ENCODE measurements around the gene MAN1B1.

Gene MAN1B1

DNA sequence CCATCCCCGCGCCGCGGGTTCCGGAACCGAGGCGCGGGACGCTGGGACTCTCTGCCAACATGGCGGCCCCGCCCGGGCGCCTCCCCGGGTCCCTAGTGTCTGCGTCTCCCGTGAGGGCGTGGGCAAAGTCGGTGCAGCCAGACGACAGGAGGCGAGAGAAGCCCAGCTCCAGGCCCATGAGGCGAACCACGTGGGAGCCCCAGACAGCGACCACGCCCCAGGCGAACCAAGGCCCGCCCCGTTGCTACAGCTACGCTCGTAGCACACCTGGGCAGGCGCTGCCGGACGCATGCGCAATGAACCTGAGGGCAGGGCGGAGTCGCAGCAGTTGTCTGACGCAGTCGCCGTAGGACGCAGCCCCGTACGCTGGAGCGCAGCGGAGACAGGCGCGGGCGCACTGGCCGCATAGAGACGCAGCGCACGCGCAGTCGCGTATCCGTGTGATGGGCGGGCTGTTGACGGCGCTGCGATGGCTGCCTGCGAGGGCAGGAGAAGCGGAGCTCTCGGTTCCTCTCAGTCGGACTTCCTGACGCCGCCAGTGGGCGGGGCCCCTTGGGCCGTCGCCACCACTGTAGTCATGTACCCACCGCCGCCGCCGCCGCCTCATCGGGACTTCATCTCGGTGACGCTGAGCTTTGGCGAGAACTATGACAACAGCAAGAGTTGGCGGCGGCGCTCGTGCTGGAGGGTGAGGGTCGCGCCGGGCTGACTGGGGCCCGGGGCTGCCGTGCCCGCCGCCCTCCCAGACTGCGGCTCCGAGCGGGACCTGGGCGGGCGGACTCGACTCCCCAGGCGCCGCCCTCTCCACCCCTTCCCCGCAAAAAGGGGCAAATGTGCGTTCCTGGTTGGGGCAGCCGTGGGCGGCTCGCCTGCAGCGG lies at the start of gene MAN1B1:
MAN1B1 (plus strand) TSS at position 455 of the 878 bp plus-strand sequence; CDS start at position 470, 15 bp downstream.
- DNase-seq: peak; percentile 100

DNA sequence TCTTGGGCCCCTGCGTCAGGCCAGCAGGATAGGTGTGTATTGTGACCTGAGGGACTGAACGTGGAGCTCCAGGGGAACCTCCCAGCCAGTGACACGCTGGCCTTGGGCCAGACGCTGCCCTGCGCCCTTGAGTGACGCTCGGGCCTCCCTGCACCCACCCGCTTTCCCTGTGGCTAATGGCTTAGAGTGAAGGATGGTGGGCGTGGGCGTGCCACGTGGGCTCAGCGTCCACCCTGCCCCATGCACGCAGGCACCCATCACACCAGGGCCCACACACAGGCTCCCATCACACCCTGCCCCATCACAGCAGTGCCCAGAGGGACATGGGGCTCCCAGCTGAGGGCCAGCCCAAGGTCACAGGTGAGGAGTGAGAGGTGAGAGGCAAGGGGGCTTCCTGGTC lies 49.8 kb upstream of the MAN1B1 start:
- DNase-seq: no peak

DNA sequence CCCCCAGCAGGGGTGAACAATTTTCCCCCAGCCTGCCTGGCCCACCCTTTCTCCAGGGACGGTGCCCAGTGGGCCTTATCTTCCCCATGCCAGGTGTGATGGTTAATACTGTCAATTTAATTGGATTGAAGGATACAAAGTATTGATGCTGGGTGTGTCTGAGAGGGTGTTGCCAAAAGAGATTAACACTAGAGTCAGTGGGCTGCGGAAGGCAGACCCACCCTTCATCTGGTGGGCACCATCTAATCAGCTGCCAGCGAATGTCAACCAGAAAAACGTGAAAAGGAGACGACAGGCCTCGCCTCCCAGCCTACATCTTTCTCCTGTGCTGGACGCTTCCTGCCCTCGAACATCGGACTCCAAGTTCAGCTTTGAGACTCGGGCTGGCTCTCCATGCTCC lies 49.3 kb upstream of the MAN1B1 start:
- DNase-seq: no peak

DNA sequence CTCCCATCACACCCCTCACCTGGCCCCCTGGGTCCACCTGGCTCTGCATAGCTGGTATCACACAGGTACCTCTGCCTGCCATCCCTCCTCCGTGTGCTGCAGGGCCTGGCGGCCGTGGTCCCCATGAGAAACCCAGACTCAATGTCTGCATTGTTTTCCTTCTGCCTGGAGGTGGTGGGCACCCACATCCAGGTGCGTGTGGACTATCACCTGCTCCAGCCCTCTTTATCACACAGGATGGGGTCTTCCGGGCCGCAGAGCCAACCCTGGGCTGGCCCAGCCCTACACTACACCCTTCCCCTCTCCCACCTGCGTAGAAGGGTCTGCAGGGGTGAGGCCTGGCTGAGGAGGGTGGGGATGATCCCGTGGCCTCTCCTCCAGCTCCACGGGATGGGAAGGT lies 47.9 kb upstream of the MAN1B1 start:
- no peak for DNase-seq

DNA sequence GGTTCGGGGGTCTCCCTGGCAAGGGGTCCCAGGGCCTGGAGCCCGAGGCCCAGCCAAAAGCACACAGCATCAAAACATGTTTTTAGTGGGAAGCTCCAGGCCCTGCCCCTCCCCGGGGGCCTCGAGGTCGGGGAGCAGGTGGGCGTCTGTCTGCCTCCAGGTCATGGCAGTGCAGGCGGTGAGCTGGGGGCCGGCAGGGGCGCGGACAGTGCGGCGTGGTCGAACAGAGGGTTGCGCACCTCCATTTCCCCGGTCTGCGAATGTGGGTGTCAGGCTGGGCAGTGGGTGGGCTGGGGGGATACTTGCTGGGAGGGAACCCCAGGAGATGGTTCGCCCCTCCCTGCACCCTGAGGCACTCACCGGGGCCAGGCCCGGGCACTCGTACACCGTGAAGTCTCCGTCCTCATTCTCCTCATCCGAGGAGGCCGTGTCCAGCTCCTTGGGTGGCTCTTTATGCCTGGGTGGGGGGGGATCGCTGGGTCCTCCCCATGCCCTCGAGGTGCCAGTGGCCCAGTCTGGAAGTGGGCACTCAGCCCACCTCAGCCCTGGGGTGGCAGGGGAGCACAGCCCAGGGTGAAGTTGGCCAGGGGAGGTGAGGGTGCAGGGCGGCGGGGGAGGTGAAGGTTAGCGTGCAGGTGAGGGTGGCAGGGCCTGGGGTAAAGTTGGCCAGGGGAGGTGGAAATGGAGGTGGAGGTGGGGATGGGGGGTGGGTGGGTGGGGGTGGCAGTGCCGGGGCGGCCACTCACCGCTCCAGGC lies 47.0 kb upstream of the MAN1B1 start:
- DNase-seq: no peak

DNA sequence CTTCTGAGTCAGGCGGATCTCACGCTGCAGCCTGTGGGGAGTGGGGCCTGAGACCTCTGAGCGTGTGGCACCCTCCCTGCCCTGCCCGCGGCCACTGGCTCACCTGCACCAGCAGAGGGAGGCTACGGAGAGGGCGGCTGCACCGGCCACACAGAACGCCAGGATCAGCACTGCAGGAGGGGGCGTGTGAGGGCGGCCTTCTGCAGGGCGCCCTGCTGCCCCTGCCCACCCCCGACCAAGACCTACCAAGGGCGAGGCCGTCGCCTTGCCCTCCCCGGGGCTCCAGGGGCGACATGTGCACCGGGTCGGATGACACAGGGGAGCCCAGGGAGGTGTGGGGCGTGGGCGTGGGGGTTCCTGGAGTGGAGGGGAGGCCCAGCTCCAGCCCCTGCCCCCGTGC lies 46.2 kb upstream of the MAN1B1 start:
- no peak for DNase-seq

DNA sequence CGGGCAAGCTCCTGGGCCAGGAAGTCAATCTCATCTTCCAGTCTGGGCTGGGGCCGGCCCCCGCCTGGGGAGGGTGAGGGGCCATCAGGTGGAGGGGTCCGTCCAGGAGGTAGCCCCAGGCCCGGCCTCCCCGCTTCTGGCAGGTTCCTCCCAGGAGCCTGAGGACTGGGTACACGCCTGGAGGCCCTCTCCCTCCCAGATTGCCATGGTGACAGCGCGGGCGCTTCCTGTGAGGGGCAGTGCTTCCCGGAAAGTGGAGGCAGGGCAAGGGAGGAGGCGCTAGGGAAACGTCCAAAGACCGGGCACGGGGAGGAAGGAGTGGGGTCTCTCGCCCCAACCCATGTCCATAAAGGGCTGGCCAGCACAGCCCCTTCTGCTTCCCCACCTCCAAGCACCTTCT lies 45.7 kb upstream of the MAN1B1 start:
- no peak for DNase-seq

DNA sequence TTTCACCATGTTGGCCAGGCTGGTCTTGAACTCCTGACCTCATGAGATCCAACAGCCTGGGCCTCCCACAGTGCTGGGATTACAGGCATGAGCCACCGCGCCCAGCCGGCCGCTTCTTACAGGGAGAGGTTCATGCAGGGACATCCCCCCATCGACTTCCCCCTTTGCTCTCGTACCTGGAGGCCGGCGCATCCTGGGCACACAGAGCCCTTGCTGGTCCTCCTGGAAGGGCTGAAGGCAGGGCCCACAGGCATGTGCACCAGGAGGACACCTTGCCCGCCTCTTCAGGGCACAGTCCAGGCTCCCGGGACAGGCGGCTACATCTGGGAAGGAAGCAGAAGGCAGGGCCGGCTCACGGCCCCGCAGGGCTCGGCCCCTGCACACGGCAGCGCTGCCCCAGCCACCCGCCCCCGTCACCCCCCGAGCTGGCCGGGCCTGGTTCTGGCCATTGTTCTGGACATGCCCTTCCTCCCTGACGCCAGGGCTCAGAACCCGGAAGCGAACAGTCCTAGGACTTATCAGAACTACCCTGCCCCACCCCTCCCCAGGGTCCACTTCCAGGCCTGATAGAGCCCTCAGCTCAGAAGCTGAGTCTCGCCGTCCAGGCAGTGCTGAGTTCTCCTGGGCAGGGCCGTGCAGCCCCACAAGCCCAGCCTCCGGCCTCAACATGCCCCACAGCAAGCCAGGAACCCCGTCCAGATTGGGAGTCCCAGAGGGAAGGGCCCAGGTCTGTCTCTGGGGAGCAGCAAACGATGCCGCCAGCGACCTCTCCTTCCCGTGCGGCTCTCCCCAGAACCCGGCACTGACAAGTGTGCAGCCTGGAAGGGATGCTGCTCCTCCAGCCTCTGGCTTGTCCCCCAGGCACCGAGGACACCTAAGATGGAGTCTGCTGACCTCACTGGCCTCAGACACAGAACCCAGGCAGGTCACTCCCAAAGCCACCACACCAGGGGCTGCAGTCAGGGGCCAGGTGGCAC lies 43.7 kb upstream of the MAN1B1 start:
- no peak for DNase-seq

DNA sequence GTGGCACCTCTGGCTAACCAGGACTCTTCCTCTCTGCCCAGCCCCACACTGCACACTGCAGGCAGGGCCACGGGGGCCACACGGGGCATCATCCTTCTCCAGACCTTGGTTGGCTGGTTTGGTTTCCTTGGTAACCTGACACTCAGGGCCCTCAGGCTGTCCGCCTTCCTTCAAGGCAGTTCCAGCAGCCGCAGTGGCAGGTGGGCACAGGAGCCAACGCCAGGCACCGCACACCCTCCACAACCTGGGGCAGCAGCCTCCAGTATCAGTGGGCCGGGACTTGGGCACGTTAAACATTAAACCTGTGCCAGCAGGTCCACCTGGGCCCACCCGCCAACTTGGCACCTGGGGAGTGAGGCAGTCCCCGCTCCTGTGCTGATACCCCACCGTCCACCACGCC lies 42.7 kb upstream of the MAN1B1 start:
- DNase-seq: no peak

DNA sequence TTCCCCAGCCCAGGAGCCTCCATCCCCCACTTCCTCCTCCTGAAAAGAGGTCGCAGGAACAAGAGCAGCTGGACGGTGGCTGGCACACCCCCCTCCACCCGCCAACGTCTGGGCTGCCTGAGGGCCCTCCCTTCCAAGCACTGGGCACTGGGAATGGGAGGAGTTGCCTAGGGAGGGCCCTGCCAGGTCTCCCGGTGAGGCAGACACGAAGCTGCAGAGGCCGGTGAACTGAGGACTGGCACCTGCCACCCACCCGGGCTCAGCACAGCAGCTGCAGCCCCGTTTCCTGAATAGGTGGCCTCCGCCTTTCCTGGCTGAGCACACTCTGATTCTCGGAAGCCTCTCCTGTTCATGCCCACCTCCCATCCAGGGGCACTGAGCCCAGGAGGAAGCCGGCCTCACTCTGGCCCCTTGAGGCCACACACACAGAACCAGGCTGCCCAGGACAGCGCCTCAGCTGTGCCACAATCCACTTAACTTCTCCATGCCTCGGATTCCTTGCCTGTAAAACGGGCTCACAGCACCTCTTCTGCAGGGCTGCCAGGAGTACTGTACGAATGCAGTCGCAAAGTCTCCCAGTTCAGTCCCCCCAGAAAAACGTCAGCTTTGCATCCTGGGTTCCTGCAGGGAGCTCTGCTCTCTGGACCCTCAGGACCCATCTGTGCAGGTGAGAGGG lies 42.1 kb upstream of the MAN1B1 start:
- DNase-seq: no peak

DNA sequence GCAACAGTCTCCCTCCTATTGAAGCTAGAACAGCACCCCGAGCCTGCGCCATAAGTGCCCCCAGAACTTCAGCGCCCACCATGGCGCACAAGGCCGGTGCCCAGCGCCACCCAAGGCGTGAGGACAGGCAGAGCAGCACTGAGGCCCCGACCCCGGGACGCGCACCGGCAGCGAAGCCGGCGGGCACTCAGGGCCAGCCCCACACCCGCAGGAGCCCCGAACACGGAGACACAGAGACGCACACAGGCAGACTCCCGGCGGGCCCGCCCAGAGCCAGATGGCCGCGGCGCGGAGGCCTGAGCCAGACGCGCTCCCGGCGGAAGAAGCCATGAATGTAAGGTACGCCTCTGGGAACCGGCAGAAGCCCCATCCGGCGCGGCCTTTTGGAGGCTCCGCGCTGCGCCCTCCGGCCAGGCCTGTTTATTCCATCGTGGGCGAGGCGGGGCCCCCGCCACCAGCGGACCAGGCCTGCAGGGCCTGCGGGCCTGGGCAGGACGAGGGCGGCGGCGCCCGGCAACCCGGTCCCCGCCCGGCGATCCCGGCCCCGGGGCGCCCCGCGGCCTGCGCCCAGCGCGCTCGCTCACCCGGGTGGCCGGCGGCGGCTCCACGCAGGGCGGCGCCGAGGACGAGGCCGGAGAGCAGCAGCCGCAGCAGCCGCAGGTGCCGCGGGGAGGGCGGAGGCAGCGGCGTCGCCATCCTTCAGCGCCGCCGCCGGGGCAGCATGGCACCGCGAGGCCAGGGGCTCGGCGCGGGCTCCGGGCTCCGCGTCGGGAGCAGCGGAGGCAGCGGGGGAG lies 41.3 kb upstream of the MAN1B1 start:
- DNase-seq: peak; percentile 61

DNA sequence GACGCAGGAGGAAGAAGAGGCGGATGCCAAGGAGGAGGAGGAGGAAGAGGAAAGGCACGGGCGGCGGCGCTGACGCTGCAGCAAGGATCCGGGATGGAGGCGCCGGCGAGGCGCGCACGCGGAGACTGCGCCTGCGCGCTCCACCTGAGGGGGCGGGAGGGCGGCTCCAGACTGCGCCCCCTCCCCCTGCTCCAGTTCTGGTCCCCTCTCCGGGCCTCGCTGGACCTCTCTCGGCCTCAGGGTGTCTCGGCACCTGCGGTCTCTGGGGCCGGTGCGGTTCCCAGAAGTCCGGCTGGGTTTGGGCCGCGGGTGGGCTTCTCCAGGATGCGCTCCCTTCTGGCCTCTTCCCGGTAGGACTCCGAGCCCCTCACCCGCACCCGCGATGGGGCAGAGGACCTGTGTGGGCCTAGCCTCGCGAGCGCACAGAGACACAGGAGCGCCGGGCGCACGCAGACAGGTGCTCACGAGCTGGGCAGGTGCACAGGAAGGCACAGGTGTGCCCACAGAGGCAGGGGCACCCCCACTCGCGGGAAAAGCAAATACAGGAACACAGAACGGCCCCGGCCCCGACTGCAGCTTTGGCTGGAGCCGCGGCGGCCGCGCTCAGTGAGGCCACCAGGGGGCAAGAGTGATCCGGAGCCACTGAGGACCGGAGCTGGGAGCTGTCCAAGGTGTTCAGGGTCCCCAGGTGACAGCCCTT lies 40.5 kb upstream of the MAN1B1 start, which contains the start of gene NPDC1:
NPDC1 (minus strand) TSS at position 90 of the 700 bp plus-strand sequence. CDS start 188 bp downstream, outside the sequence.
- DNase-seq: peak; percentile 92

DNA sequence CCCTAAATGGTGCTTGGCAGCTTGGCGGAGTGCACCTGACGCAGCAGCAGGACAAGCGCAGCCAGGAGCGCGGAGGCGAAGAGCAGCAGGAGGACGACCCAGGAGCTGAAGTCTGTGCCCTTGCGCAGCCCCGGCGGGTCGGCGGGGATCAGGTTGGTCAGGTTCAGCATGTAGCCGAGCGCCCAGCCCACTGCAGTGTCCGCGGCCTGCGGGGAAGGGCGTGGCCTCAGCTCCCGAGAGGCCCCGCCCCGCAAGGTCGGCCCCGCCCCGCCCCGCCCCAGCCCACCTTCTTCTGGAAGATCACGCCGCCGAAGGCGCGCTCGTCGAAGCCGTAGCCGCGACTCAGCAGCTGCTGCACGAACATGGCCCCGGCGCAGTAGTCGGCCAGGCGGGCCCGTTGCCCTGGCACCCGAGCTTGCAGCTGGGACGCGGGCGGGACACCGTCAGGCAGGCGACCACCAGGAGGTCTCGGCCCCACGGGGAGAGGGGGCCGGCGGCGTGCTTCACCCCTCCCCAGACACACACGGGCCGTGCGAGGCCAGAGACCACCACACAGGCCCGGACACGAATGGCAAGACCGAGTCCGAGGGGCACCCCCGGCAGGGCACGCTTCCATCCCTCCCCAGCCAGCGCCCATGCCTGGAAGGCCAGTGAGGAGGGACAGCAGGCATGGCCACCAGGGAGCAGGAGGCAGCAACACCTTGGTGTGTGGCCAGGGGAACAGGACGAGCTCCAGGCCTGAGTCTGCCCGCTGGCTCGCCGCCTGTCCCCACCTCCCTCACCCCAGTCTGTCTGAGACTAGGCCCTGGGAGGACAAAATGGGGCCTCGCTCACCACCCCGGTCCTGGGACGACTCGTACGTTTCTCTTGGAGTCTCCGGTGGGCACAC lies 37.9 kb upstream of the MAN1B1 start:
- no peak for DNase-seq

DNA sequence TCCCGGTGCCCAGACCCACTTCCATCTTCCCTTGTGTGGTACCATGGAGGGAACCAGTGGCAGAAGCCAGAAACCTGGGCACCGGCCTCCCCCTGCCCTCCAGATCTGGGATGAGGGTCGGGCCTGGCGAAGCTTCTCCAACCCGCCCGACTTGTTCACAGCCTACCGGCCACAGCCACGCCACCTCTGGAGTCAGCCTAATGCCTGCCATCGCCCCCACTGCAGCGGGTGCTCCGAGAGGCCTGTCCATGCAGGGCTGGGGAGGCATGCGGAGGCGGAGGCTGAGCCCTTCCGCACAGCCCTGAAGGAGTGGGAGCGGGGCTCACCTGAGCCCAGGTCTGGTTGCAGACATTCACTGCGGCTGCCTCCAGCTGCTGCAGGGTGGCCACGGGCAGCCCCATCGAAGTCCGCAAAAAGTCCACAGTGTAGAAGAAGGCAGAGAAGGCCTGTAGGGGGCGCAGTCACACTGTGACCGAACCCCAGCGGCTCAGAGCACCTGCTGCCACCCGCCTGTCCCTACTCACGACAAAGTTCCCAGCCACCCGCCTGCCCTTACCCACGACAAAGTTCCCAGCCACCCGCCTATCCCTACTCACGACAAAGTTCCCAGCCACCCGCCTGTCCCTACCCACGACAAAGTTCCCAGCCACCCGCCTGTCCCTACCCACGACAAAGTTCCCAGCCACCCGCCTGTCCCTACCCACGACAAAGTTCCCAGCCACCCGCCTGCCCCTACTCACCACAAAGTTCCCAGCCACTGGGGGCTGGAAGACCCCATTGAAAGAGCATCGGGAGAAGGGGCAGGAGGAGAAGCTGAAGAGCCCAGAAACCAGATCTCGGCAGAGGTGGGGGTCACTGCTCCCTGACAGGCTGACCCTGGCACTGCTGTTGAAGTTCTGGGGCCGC lies 37.0 kb upstream of the MAN1B1 start:
- DNase-seq: peak; percentile 79

DNA sequence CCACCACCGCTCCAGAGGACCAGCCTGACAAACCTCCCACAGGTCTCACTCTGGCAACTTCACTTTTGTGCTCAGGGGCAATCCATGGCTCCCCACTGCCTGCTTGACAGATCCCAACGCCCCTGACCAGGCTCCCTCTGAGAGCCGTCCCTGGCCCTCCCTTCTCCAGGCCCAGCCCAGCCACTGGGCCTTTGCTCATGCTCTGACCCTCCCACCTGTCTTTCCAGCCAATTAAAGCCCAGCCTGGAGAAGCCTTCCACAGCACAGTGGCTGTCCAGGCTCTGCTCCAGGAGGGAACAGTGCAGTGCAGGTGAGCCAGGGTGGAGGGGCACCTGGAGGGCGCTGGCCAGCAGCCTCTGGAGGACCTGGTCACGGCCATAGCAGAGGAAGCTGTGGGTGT lies 36.2 kb upstream of the MAN1B1 start:
- no peak for DNase-seq

DNA sequence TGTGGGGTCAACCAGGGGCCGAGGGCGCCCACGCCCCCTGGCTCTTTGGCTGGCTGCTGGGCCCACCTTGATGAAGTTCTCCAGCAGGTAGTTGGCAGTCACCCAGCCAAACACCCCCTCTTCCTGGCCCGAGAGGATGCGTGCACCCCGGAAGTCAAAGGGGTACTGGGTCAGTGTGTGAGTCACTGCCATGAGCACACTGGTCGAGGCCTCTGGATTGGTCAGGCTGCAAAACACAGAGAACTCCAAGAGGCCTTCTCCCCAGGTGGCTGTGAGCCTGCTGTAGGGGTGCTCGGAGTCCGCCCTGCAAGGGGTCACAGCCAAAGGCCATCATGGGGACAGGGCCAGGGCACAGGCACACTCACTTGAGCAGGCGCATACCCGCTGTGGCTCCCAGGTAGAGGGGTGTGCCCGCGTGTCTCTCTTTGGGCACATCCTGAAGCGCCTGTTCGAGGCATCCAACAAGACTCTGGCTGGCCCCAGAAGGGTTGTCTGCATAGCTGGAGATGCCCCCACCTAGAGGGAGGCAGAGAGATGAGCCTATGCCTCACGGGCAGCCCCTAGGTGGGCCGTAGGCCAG lies 35.5 kb upstream of the MAN1B1 start:
- DNase-seq: no peak

DNA sequence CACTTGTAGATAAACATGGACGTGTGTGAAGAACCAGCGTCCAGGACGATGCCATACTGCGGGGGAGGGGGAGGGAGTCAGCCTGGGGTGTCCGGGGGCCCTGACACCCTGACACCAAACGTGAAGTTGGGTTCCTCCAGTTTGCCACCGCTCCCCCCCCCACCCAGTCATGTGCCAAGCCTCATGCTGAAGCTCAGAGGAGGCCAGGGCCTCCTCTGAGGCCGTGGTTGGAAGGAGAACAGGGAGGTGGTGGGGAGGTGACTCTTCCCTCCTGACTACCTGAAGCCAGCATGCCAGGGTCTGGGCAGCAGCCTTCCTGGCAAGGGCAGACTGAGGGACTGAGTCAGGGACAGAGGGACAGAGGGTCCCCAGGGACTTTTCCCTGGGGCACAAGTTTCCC lies 34.5 kb upstream of the MAN1B1 start:
- DNase-seq: no peak

Measured in activated CD4-positive, alpha-beta T cell treated with anti-CD3 and anti-CD28 coated beads, Interleukin-2, Interleukin-6, amounts not matched to agents 100 ng/mL and 50 ng/mL, durations not matched to agents 16 hours and 8 hours (primary cell).